ENCODE results near the gene DAPP1. TPM values are rescaled to one million over a fixed set of nuclear protein-coding genes. Genes with fewer than 3 reads are reported as not detected.
A peak's percentile ranks its signal among the peaks of the same experiment; 100 is the strongest.

Gene DAPP1
- total and polyA plus RNA-seq, 2 experiments from 2014 or later, result not detected

- Mint-ChIP-seq H3K27ac (peak overlapping the region; percentile 29), H3K4me1 (peaks cover 7% of the 10 kb centered on the region; the same call in 2 of the 3 replicates), H3K4me3 (no peak overlapping the region), H3K27me3 (ENCODE audit: insufficient read depth, low read depth, poor library complexity) (no peaks in the 10 kb centered on the region), H3K9me3 (no peaks in the 10 kb centered on the region), H3K36me3 (ENCODE audit: low read depth) (no peaks in the 10 kb centered on the region)
- Histone ChIP-seq H3K27ac (ENCODE audit: low read depth) (no peak overlapping the region), H2AFZ (peak overlapping the region; percentile 8; the same call in 1 of the 2 replicates), H3K27me3 (ENCODE audit: insufficient read depth) (no peaks in the 10 kb centered on the region), H3K4me2 (no peak overlapping the region), H3K79me2 (replicated peaks; ENCODE audit: insufficient read depth) (no peaks in the 10 kb centered on the region), H3K4me3 (no peak overlapping the region), H4K20me1 (replicated peaks; ENCODE audit: insufficient read depth) (no peaks in the 10 kb centered on the region), H3K36me3 (ENCODE audit: insufficient read depth) (no peaks in the 10 kb centered on the region), H3K4me1 (ENCODE audit: insufficient read depth) (no peaks in the 10 kb centered on the region), H3K9me2 (ENCODE audit: insufficient read depth) (no peaks in the 10 kb centered on the region), H3F3A (replicated peaks; ENCODE audit: low read depth) (no peaks in the 10 kb centered on the region)
- TF ChIP-seq EZH2phosphoT487 (IDR thresholded peaks at IDR 0.05; ENCODE audit: unreplicated experiment) (no peak), REST (IDR thresholded peaks at IDR 0.05; ENCODE audit: unreplicated experiment) (no peak), ZNF331 (CRISPR knock-in tag; IDR thresholded peaks at IDR 0.05; ENCODE audit: low read depth) (no peak), JUNB (IDR thresholded peaks at IDR 0.05; ENCODE audit: unreplicated experiment) (no peak), ZNF462 (CRISPR knock-in tag; IDR thresholded peaks at IDR 0.05) (no peak), STAT1 (IDR thresholded peaks at IDR 0.05; ENCODE audit: unreplicated experiment) (no peak), ETS1 (IDR thresholded peaks at IDR 0.05) (no peak), NANOG (IDR thresholded peaks at IDR 0.05; ENCODE audit: borderline replicate concordance) (no peak), EZH2 (IDR thresholded peaks at IDR 0.05; ENCODE audit: low read depth, unreplicated experiment) (no peak), ZNF114 (CRISPR knock-in tag; IDR thresholded peaks at IDR 0.05) (no peak), CREB1 (CRISPR knock-in tag; IDR thresholded peaks at IDR 0.05; ENCODE audit: low read depth) (no peak)
- ATAC-seq (peak; percentile 86), DNase-seq (ENCODE audit: low spot score) (peak; percentile 42)
Observed at GRCh38 chr4:99868126-99868596, 51.5 kb downstream of the DAPP1 start.

Measured in GM23338 (cell line).